Mucosa of gallbladder (tissue), 1 donor: Measurements from ENCODE around the gene INPPL1. TPM values are rescaled to one million over a fixed set of nuclear protein-coding genes. Genes with fewer than 3 reads are reported as not detected.
"Not testable (repeated sequence)": the region's sequence is repeated elsewhere in the genome, so short reads cannot be mapped to it uniquely, and the experiment has no call there.

Source experiments
- DNase-seq: peaks from one replicate; pipeline ENCODE4 v3.0.0-alpha.2; 2020; ENCODE audit warnings: low spot score
- total RNA-seq: library from RNA; stranded (reverse); gene quantifications from one replicate; pipeline ENCODE4 v1.2.1, GENCODE V29; 2021
- donor health status: DM: no; HTN: no; CAD: no.

Gene INPPL1
- total RNA-seq, 1 donor from 2014 or later: 225 TPM

DNA sequence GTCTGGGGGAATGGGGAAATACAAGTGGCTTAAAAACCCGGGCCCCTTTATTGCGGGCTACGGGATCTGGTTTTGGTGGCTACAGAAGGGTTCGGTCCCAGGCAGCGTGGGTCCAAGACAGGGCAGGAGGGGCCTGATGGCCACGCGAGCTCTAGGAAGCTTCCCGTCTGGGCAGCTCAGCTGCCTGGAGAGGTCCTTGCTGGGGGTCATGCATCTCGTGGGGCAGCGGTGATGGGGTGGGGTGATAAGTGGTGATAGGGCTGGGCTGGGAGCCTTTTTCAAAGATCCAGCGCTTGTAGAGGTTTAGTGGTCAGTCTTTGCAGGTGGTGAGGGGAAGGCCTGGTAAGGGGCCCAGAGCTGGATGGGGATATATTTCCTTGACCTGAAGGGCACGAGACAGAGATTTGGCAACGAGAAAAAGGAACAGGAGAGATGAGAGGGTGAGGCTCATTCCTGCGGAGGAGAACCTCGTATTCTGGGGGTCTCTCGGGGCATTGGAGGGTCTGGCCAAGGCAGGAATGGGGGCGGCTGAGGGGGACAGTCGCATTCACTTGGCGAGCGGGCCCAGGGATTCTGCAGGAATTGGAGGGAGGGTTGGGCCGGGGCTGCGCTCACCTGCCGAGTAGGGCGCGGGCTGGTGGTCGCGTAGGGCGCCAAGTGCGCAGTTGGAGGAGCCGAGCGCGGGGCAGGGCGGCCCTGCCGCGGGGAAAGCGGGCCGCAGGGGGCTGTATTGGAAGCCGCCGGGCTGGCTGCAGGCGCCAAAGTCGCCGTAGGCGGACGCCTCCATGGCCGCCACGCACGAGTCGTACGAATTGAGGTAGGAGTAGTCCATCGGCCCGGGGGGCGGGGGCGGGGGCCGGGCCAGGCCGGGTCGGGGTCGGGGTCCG lies 18.8 kb downstream of the INPPL1 start:
- DNase-seq: no peak

DNA sequence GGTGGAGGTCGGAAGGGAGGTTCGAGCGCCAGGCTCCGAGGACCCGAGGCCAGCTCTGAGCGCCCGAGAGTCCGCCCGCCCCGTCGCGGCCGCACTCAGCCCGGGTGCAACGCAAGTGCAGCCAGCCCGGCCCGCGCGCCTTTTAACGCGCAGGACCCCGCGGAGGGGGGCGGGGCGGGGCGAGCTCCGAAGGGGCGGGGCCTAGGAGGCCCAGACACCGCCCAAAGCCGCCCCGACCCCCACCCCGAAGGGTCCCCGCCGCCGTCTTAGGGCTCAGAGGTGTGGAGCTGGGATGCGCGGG lies 19.4 kb downstream of the INPPL1 start, which contains the start of gene PHOX2A:
Gene PHOX2A (minus strand): TSS at position 117 of the 301 bp plus-strand sequence. CDS start 172 bp downstream, outside the sequence.
- DNase-seq: no peak

- no peak for DNase-seq
These were observed 20.0 kb downstream of the INPPL1 start for GRCh38 chr11:72244361-72245262.

- DNase-seq: no peak
These were observed 20.8 kb downstream of the INPPL1 start for GRCh38 chr11:72245263-72245816.

DNA sequence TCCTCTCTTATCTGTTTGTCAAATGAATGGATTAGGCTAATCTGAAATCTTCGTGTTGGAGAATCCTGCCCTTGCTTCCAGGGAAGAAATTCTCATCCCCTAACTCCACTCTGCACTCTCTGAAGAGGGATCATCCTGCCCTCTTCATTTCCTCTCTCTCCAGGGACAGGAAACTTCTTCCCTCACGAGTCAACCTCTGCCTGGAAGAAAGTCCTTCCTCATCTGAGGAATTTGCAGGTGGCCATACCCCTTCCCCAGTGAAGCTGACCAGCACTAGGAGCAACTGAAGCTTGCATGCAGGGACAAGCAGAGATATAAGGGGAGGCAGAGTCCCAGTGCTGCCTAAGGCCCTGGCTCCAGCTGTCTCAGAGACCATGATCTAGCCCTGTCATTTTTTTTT lies 23.0 kb downstream of the INPPL1 start:
- no peak for DNase-seq

DNA sequence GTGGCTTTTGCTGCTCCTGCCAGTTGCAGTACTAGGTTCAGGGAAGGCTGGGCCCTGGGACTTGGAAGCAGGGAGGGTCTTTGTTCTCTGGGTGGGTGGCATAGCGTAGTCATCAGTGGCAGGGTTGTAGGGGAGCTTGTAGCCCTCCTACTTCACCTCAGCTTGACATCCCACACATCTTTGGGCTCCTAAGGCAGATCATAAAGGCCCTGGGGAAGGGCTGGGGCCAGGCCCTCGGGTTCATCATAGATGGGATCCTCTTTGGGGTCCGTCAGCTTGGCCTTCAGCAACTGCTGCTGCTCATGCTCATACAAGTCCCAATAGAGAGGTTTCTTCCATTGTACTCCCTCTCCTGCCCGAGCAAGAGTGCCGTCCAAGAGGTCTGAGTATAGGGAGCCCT lies 25.4 kb downstream of the INPPL1 start:
- DNase-seq: no peak

DNA sequence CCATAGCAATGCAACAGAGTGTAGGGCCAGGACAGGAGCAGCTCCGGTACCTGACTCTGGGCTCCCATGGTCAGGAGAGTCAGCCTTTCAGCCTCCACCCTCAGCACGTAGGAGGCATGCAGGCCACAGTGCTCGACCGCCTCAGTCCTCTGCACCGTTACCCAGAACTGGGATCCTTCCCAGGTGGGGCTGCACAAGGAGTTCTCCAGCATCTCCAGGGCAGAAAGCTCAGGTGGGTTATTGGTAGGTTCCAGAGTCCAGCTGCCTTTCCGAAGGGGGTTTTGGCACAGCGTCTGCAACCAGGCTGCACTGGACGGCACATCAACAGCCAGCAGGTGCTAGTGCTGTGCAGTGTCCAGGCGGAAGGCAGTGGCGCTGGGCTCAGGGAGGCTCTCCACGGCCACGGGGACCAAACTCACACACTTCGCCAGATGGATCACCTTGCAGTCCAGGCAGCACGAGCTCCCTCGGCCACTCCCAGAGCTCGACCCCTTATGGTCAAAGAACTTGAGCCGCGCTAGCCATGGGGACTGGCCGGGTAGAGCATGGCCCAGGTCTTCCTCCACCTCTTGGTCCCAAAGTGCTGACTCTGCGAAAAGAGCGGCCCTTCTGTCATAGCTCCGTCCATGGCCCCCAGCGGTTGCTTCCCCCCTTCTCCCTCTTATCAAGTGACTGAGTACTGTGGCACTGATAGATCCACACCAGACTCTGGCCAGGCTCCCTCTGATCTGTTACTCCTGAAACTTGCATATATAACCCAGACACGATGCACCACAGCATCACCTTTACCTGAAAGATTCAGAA lies 26.3 kb downstream of the INPPL1 start:
- no peak for DNase-seq

DNA sequence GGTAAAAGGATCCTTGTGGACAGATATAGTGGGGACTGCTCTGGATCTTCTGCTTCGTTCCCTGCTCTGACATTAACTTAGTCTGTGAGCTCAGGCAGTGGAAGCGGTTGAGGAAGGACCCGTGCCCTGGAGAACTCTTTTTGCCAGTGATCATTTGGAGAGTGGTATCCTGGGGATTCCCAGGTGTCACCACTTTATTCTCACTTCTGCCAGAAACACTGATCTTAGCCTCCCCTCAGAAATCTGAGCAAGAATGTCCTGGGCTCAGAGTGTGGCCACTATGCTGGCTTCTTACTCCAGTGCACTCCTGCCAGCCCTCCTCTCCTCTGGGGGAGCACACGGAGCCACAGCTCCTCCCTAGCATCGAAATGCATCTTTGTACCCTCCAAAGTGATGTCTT lies 27.0 kb downstream of the INPPL1 start:
- no peak for DNase-seq

GRCh38 chr11:72253392-72253791 lies 28.8 kb downstream of the INPPL1 start:
- no peak for DNase-seq

- no peak for DNase-seq
These were observed 29.9 kb downstream of the INPPL1 start for GRCh38 chr11:72254299-72254993.

DNA sequence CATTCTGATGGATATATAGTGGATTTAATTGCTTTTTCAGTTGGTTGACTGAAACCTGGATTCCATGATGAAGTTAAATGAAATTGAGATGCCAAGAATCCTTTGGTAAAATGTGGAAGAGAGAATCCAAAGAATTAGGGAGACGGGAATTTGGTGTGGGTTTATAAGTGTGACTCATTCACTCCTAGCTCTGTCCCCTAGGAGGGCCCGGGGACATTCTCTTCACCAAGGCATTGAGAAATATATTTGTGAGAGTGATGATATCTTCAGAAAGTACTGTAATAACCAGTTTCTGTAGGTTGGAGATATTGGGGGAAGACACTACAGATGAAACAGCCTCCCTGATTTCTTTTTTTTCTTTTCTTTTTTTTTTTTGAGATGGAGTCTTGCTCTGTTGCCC lies 33.0 kb downstream of the INPPL1 start:
- DNase-seq: no peak

- no peak for DNase-seq
These were observed 34.9 kb downstream of the INPPL1 start for GRCh38 chr11:72259490-72259889.

DNA sequence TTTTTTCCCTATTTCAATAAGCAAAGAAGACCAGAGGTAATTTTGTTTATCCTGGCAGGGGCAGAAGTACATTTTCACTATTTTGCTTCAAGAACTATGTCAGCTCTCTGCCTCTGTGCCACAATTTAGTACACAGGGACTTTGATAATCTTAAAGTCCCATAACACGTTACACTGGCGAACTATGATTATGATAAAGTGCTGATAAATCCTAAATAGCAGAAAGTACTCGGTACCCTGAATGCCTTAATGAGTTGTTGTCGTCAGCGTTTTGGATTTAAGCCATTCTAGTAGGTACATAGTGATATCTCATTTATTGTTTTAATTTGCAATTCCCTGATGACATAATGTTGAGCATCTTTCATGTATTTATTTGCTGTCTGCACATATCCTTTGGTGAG lies 36.0 kb downstream of the INPPL1 start:
- no peak for DNase-seq

GRCh38 chr11:72263361-72263760 lies 38.8 kb downstream of the INPPL1 start:
- DNase-seq: no peak

DNA sequence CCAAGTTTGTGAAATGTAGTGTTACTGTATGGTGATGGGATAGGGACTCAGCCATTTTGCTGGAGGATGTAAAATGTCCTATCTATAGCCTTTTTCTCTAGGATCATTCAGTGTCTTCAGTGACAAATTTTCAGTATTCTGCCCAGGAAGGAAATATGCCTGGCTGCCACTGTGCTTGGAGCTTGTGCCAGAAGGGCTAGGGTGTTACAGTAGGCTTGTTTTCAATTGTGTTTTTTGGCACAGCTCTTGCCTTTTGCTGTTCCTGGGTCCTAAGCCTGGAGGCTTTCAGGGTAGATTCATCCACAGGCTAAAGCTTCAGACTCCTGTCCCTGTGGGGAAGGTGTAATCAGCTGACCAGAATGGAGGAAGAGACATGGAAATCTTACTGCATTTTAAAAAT lies 41.4 kb downstream of the INPPL1 start:
- DNase-seq: no peak

DNA sequence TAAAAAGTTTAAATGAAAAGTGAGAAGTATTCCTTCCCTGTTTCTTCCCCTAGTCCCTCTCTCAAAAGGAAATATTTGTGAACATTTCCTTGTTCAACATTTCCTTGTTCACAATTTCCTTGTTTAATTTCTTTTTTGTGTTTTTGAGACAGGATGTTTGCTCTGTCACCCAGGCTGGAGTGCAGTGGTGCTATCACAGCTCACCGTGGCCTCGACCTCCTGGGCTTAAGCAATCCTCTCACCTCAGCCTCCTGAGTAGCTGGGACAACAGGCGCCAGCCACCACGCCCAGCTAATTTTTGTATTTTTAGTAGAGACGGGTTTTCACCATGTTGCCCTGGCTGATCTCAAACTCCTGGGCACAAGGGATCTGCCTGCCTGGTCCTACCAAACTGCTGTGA lies 42.4 kb downstream of the INPPL1 start:
- DNase-seq: not testable (repeated sequence)

GRCh38 chr11:72267956-72268617 lies 43.5 kb downstream of the INPPL1 start:
- no peak for DNase-seq

DNA sequence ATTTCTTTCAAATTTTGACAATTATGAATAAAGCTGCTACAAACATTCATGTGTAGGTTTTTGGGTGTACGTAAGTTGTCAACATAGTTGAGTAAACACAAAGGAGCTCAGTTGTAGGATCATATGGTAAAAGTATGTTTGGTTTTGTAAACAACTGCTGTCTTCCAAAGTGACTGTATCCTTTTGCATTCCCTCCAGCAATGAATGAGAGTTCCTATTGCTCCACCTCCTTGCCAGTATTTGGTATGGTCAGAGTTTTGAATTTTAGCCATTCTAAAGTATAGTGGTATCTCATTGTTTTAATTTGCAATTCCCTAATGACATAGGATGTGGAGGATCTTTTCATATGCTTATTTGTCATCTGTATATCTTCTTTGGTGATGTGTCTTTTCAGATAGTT lies 47.4 kb downstream of the INPPL1 start:
- DNase-seq: no peak

- no peak for DNase-seq
These were observed 49.9 kb downstream of the INPPL1 start for GRCh38 chr11:72274435-72274834.

GRCh38 chr11:72278905-72279304 lies 54.3 kb downstream of the INPPL1 start:
- DNase-seq: no peak
